GM18502 (cell line): ENCODE data around the gene TOLLIP.
"Not testable (repeated sequence)": the region's sequence is repeated elsewhere in the genome, so short reads cannot be mapped to it uniquely, and the experiment has no call there.

ENCODE experiments used
- ATAC-seq: cut with Tn5 transposase; IDR thresholded peaks from one replicate; pipeline ENCODE4 v1.9.1; 2021; ENCODE audit warnings: mild to moderate bottlenecking; ENCODE audit not compliant: unreplicated experiment, poor library complexity

TOLLIP gene

DNA sequence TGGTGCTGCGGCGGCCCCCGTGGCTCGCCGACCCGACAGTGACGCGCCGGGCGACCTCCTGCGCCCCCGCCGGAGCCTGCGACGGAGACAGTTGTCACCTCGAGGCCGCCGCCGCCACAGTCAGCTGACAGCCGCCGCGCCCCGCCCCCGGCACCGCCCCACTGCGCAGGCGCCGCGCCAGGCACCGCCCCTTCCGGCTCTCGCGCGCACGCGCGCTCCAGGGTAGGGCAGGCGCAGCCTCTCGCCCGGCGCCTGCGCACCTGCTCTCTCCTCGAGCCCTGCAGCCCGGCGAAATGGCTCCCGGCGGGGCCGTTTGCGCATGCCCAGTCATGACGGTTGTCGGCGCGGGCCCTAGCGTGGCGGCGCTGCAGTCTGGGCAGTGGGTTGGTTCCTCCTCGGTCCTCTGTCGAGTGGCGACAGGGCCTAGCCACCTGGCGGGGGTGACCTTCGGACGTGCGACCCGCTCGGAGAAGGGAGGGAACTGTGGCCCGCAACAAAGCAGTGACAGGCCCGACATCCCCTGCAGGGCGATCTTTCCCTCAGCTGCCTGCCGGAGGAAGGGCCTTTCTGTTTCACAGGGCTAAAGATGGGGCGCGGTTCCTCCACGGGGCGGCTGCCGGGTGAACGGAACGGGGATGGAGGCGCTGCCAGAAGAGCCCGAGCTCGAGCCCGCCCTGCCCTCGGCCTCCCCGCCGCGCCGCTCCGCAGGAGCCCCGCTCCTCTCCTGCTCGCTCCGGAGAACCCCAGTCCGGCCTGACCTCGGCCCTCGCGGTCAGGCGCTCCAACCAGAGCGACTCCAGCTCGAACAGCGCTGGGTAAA is at the start of gene TOLLIP:
TSS of gene TOLLIP (minus strand) at position 135 of the 820 bp plus-strand sequence. CDS start at position 1, 134 bp downstream.
- peak; percentile 81 for ATAC-seq

DNA sequence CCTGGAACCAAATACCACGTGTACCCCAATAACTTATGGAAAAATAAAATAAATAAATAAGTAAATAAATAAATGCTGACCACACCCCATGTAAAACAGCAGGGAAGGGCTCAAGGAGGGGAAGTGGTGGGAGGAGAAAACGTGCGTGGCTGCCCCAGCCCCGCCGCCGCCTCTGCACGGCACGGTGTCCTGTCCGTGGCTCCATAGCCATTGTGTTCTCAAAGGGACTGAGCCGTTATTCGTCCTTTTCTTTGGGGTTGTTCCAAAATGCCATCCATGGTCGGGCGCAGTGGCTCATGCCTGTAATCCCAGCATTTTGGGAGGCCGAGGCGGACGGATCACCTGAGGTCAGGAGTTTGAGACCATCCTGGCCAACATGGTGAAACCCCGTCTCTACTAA is 49.5 kb upstream of the TOLLIP start:
- ATAC-seq: not testable (repeated sequence)

DNA sequence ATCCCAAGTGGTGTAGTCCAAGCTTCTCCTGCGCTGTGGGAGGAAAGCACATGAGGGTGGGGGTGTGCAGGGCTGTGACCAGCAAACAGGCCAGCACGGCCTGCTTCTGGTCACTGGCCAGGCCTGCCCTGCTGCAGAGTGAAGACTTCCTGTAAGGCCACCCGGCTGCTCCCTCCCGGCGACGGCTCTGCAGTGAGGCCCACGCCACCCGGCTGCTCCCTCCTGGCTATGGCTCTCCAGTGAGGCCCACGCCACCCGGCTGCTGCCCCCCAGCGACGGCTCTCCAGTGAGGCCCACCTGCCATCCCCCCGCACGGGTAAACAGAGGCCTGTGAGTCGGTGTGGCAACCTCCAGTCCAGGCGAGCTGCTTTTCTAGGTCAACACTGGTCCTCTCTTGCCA is 48.9 kb upstream of the TOLLIP start:
- no peak for ATAC-seq

DNA sequence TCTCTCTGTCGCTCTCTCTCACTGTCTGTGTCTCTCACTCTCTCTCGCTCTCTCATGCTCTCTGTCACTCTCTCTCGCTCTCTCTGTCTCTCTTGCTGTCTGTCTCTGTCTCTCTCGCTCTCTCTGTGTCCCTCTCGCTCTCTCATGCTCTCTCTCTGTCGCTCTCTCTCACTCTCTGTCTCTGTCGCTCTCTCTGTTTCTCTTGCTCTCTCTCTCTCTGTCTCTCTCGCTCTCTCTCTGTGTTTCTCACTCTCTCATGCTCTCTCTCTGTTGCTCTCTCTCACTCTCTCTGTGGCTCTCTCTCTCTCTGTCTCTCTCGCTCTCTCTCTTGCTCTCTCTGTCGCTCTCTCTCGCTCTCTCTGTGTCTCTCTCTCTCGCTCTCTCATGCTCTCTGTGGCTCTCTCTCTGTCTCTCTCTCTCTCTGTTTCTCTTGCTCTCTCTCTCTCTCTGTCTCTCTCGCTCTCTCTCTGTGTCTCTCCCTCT is 47.1 kb upstream of the TOLLIP start:
- no peak for ATAC-seq

DNA sequence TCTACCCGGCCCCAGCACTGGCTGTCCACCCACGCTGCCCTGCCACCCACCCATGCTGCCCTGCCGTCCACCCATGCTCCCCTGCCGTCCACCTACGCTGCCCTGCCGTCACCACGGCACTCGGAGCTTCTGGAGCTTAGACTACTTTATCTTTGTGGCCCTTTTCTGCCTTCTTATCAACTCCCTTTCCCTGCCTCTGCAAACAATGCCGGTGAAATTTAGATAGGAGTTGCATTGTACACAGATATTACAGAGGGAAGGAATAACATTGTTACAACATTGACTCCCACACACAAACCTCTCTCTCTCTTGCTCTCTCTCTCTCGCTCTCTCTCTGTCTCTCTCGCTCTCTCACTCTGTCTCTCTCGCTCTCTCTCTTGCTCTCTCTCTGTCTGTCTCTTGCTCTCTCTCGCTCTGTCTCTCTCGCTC is 46.6 kb upstream of the TOLLIP start:
- no peak for ATAC-seq

DNA sequence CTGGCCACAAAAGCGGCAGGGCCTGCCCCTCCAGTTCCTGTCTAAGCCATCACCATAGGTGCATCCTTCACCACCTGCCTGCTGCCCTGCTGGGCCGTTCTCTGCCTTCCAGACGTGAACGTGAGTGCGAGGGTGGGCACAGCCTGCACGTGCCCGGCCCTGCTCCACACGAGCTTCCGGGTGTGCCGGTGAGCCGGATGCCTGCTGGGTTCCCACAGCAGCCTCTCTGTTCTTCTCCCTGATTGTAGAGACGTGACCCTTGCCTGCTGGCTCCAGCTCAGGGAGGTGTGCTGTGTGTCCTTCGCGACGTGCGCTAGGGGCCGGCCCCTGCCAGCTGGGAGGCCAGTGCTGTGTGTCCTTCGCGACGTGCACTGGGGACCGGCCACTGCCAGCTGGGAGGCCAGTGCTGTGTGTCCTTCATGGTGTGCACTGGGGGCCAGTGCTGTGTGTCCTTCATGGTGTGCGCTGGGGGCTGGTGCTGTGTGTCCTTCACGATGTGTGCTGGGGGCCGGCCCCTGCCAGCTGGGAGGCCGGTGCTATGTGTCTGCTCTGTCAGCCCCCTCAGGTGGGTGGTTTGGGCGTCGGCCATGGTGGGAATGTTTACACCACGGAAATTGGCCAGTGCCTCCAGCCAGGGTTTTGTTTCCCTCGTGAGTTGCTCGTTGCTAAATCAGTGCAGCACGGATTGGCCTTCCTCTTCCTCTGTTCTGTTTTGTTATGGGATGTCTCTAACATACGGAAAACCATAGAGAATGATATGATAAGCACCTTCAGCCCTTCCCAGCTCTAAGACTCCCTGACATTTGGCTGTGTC is 44.9 kb upstream of the TOLLIP start:
- no peak for ATAC-seq

DNA sequence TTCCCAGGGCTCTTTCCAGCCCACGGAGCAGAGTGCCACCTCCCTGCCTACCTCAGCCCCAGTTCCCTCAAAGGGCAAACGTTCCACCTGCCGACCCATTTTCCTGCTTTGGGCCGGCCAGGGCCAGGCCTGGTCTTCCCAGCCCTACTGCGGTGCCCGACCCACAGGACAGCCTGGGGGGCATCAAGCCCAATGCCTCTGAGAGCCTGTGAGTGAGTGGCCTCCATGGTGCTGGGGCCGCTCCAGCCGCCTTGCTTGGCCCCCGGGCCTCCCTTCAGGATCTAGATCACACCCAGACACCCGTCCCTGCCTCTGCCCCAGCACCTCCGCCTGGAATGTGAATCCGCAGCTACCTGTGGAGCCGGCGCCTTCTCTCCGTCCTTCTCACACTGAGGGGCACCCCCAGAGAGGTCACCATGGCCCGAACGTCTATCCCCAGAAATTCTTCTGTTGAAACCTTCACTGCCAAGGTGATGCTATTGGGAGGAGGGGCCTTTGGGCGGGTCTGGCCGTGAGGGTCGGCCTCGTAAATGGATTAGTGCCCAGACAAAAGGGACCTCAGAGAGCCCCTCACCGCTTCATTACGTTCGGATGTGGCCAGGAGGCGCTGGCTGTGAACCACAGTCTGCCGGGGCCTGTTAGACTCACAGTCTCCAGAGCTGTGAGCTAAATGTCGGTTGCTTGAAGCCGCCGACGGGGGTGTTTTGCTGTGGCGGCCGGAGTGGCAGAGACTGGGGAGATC is 44.1 kb upstream of the TOLLIP start:
- no peak for ATAC-seq

DNA sequence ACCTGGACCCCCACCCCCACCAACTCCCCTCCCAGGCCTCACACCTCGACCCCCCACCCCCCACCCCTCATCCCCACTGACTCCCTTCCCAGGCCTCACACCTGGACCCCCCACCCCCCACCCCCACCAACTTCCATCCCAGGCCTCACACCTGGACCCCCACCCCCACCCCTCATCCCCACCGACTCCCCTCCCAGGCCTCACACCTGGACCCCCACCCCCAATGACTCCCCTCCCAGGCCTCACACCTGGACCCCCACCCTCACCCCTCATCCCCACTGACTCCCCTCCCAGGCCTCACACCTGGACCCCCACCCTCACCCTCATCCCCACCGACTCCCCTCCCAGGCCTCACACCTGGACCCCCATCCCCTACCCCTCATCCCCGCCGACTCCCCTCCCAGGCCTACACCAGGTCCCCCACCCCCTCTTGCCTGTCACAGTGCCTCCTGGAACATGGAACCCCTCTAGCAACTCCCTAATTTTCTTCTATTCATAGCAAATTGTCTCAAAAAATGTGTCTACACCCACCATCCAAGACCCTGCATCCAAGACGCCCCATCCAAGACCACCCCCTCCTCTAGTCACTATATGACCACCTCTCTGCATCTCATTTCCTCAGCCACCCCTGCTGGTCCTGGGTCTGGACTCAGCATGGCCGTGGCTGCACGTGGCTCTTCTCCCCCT is 43.4 kb upstream of the TOLLIP start:
- ATAC-seq: no peak

DNA sequence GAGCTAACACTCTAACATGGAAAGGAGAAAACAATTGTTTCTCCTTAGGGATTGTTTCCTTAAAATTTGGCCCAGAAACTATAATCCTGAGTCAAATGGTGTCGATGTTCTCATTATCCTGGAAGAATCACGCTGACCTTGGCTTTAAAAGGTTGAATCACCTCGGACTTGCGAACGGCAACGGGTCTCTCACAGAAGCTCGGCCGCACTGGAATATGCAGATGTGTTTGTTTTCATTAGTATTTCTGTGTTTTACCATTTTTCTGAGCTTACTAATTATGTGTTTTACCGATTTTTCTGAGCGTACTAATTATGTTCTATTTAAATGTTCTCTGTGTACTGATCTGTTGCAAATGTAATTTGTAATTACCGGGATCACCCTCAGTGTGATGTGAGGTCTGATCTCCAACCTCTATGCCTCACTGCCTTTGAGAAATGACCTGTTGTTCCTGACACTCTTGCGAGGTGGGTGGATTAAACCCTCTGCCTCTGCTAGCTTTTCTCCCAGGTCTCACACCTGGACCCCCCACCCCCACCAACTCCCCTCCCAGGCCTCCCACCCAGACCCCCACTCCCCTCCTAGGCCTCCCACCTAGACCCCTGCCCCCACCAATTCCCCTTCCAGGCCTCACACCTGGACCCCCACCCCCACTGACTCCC is 42.0 kb upstream of the TOLLIP start:
- no peak for ATAC-seq

DNA sequence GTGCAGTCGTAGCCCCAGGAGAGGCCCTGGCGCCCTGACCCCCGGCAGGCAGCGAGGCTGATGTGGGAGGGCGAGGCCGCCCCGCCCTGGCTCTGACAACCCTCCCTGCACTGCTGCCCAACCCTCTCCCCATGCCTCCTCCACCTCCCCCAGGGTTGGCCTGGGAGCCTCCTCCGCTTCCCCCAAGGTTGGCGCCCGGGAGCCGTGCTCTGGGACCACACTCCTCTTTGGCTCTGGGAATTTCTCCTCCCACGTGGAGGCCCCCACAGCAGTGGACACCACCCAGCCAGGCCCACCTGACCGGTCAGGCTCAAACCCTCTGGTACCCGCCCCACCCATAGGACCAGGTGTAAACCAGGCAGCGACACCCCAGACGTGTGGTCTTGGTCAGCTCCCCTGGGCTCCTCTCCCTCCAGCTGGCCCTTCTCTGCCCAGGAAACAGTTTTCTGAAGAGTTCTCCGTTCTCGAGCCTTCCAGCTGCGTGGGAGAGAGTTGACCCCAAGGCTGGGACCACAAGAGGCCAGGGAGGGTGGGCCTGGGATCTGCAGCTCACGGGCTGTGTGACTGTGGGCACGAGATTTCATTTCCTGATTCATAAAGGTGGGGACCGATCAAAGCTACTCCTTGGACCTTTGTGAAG is 40.8 kb upstream of the TOLLIP start:
- ATAC-seq: no peak

DNA sequence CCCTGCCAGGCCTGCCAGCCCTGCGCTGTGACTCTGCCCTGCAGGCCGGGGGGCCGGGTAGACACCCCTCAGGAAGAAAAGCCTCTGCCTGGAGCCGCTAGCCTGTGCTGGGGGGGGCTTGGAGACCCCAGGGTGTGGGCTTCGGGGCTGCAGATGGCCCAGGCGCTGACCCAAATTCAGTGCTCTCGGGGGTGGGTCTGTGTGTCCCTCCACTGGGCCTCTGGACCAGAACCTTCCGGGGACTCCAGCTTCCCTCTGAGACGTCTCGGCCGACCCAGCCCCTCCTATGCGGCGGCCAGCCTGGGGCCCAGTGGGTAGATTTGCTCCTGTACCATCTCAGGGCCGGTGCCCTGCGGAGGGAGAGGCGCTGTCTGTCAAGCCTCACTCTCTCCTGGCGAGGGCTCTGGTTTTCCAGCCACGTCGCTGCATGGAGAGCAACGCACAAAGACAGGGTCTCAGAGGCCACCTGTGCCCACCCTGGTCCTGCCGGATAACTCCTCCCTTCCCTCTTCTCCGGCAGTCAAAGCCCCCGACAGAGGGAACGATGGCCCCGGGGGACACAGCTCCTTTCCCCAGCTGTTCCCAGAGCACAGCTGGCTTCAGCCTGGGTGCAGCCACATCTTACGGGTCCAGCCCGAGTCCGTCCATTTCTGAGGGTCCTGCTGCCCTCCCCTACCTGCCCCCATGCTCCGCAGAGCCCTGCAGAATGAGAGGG is 40.1 kb upstream of the TOLLIP start:
- no peak for ATAC-seq

DNA sequence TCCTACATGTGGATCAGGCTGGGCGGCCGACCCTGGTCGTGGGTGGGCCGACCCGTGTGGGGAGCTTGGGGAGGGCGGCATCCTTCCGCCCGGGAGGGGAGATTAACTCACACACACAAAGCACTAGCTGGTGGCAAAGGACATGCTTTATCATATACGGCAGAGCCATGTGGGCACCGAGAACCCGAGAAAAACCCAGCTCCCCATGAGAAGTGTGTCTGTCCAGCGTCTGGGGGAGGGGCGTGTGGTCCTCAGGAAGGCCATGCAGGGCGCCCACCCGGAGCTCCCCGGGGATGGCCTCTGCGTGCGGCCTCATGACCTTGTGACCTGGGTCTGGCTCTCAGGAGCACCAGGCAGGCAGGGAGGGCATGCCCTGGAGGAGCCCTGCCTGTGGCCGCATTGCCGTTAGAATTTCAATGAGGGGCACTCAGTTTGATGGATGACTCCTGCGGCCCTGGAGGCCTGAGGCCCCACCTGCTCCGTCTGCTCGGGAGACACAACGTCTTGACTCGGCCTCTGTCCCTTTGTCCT is 39.4 kb upstream of the TOLLIP start:
- ATAC-seq: no peak

DNA sequence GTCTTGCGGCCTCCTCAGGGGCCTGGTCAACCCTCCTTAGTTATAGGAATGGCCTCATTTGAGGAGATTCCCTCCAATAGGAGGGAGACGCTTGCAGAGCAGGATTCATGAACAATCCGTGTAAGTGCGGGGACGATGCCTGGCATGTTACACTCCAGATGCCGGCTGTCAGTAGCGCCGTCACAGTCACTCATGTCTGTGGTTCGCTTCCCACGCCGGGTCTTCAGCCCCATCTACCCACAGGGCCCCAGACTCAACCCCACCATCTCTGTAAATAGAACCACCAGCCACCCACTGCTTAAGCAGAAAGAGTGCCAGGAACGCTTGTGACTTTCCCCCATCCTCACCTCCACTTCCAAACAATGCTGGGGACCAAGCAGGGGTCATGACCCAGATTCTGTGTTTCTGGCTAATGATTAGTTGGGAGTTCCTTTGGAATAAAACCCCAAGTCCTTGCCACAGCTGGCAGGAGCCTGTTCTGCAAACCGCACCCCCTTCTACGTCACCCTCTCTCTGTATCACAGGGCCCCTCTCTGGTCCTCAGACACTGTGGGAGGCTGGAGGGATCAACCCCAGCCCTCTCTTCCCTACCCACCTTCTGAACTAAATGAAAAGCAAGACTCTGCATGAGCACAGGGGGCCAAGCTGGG is 38.8 kb upstream of the TOLLIP start:
- ATAC-seq: no peak

DNA sequence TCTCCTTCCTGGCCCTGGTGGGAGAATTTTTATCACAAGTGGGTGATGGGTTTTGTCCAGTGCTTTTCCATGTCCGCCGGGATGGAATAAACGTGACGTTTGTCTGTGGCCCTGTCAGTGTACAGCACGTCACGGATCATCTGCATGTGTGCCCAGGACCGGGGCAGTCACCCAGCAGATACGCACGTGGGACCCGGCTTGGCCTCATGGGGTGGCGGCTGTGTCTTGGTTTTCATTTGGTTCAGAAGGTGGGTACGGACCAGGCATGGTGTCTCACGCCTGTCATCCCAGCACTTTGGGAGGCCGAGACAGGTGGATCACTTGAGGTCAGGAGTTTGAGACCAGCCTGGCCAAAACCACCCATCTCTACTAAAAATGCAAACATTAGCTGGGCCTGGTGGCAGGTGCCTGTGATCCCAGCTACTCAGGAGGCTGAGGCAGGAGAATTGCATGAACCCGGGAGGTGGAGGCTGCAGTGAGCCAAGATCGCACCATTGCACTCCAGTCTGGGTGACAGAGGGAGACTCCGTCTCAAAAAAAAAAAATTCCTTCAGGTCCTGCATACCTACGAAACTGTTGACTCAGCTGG is 38.1 kb upstream of the TOLLIP start:
- not testable (repeated sequence) for ATAC-seq

DNA sequence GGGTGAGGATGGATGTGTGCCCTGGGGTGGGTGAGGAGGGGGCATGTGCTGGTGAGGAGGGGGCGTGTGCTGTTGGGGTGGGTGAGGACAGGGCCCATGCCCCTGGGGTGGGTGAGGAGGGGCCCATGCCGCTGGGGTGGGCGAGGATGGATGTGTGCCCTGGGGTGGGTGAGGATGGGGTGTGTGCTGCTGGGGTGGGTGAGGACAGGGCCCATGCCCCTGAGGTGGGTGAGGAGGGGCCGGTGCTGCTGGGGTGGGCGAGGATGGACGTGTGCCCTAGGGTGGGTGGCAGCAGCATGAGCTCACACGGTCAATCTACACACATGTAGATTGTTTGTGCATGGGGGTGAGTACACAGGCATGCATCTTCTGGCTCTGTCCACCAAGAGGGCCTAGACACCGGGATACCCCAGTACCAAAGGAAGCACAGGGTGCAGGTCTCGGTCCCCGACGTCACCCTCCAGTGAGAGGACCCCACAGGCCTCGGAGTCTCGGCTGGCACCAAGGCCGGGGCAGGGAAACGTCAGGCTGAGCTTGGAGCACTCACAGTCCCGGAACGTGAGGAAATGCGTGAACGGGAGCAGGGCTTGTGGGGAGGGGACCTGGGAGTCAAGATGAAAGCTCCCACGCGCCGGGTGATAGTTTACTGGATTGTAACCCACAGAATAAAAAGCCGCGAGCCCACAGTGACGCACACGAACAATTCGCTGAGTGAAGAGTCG is 37.4 kb upstream of the TOLLIP start:
- ATAC-seq: no peak

DNA sequence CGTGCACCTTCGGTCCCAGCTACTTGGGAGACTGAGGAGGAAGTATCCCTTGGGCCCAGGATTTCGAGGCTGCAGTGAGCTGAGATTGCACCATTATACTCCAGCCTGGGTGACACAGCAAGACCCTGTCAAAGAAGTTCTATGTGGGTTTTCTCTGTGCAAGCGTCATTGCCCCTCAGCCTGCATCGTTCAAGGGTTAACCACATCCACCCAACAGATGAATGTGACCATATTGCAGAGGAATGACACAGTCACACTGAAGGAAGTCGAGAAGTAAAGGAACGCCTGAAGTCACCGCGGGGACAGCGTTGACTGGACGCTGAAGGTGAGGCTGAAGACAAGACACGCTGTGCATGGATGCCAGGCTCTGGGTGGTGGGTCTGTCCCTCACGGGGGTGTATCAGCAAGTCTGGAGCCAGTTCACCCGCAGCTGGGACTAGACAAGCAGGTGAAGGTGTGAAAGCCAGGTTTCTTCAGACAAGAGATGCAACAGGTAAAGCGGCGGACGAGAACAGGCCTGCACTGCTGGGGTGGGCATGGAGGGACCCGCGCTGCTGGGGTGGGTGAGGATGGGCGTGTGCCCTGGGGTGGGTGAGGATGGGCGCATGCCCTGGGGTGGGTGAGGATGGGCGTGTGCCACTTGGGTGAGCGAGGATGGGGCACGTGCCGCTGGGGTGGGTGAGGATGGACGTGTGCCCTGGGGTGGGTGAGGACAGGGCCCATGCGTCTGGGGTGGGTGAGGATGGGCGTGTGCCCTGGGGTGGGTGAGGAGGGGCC is 36.5 kb upstream of the TOLLIP start:
- ATAC-seq: no peak
